ENCODE results near the gene ALPG.
A peak's percentile ranks its signal among the peaks of the same experiment; 100 is the strongest.
"Not testable (repeated sequence)": the region's sequence is repeated elsewhere in the genome, so short reads cannot be mapped to it uniquely, and the experiment has no call there.

ALPG gene

DNA sequence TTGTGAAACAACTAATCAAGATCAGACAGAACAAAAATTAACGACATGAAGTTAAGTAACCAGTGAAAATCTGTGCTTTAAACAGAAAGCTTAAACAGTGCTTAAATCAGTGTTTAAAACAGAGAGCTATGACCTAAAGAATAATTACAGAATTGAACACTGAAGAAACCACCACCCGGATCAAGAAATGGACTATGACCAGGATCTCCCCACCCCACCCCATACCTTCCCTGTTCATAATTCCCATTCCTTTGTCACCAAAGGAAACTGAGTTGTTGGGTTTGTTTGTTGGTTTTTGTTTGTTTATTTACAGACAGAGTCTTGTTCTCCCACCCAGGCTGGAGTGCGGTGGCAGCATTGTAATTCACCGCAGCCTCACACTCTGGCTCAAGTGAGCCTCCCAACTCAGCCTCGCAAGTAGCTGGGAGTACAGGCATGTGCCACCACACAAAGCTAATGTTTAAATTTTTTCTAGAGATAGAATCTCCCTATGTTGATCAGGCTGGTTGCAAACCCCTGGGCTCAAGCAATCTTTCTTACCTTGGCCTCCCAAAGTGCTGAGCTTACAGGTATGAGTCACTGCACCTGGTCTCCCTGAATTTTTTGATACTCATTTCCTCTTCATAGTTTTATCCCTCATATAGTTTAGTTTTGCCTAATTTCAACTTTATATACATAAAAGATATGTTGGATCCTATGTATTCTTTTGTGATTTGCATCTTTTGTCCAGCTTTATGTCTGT, 8.2 kb upstream of the ALPG start:
- no peak for DNase-seq

DNA sequence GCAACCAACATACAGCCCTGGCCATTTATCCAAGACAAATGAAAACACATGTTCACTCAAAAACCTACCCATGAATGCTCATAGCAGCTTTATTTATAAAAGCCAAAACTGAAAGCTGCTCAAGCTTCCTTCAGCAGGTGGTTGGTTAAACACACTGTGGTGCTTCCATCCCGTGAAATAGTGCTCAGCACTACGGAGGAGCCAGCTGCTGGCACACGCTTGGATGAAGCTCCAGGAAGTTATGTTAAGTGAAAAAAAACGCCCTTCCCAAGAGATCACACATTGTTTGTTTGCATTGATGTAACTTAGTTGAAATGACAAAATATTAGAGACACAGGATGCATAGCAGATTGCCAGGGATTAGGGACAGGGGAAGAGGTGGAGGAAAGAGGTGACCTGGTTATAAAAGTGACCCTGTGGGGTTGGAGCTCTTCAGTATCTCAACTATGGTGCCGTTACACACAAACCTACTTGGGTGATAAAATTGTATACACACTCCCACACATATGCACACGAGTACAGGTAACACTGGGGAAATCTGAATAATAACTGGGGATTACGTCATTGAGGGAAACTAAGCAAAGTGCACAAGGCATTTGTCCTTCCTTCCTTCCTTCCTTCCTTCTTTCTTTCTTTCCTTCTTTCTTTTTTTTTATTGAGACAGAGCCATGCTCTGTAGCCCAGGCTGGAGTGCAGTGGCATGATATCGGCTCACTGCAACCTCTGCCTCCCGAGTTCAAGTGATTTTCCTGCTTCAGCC, 6.2 kb upstream of the ALPG start:
- no peak for DNase-seq

DNA sequence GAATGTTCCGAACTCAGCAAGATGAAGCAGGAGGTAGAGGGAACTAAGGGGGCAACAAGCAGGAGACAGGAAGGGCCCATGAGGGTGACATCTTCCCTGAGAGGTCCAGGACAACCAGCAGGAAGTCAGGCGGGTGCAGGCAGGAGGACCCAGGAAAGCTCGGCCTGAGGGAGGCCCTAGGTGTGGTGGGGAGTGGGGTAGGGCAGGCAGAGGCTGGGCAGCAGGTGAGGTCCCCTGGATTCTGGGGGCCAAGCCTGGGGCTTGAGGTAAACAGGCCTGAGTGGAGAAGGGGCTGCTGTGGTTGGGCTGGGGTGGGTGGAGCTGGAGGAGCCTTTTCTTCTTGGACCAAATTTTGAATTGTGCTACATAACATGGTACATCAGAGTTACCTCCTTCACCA, 4.1 kb upstream of the ALPG start:
- DNase-seq = no peak

DNA sequence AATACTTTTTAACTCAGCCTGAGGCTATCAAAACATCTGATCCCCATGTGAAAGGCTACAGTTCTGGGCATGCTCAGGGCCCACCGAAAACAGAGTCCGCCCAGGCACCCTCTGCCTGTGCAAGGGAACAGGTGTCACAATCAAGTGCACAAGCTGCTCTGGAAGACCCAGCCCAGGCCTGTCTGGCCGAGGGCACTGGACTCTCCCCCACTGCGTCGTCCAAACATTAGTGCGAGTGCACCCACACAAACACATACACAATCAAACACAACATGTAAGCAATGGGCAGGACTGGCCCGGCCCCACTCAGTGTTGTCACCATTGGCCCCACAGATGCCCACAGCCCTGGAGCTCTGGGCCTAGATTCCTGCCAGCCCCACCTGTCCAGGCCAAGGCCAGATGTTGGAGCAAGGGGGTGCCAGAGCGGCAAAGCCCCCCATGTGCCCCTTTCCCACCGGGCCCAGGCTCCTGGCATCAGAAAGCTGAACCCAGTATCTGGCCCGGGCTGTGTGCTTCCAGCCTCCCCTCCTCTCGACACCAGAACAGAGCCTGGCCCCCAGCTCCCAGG, 617 bp upstream of the ALPG start:
- no peak for DNase-seq

DNA sequence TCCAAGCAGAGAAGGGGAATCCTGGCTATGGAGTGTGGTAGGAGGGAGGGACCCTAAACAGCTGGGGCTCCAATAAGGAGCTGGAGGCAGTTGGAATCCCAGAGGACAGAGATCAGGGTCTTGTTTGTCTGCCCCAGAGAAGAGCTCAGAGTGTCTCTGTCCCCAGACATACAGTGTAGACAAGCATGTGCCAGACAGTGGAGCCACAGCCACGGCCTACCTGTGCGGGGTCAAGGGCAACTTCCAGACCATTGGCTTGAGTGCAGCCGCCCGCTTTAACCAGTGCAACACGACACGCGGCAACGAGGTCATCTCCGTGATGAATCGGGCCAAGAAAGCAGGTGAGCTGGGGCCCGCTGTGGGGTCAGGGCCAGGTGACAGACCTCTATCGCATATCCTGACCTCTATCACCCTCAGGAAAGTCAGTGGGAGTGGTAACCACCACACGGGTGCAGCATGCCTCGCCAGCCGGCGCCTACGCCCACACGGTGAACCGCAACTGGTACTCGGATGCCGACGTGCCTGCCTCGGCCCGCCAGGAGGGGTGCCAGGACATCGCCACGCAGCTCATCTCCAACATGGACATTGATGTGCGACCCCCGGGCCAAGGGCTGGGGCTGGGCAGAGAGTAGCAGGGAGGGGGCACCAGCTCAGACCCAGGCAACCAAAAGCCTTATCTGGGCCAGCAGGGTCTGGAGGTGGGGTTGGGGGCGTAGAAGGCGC, 945 bp downstream of the ALPG start:
- not testable (repeated sequence) for DNase-seq

DNA sequence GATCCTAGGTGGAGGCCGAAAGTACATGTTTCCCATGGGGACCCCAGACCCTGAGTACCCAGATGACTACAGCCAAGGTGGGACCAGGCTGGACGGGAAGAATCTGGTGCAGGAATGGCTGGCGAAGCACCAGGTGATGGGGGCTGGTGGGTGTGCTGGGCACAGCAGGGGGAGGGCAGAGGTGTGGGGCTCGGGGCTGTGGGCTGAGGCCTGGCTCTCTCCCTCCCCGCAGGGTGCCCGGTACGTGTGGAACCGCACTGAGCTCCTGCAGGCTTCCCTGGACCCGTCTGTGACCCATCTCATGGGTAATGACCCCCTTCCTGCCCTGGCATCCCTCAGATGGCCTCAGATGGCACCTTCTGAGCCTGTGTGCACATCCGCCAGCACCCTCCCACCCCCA, 1.6 kb downstream of the ALPG start:
- DNase-seq = not testable (repeated sequence)

DNA sequence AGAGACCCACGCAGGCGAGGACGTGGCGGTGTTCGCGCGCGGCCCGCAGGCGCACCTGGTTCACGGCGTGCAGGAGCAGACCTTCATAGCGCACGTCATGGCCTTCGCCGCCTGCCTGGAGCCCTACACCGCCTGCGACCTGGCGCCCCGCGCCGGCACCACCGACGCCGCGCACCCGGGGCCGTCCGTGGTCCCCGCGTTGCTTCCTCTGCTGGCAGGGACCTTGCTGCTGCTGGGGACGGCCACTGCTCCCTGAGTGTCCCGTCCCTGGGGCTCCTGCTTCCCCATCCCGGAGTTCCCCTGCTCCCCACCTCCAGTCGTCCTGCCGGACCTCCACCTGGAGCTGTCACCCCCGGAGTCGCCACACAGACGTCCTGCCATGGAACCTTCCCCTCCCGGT, 3.0 kb downstream of the ALPG start:
- DNase-seq = not testable (repeated sequence)

DNA sequence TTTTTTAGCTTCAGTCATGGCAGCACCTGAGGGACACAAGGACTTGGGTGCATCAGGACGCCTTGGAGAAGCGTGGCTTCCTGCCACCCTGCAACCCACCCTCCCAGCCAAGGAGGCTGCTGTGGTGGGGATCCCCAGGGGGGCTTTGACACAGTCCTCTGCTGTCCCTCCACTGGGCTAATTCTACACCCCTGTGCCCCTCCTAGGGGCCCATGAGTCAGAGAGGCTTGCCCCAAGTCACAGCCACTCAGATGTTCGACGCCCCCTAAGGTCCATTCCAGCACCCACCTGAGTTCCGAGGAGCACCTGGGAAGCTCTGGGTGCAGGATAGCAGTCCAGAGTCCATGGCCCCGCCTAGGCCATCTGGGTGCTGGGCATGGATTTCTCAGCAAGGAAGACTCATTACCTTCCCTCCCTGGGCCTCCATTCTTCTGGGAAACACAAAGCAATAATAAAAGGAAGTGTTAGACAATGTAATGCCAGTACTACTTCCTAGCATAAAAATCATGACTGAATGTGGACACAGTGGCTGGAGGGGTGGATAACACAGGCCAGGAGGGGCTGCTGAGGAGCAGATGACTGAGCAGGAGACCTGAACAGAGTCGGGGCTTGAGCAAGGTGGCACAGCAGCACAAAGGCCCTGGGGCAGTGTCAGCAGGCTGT, 3.7 kb downstream of the ALPG start:
- DNase-seq = no peak

DNA sequence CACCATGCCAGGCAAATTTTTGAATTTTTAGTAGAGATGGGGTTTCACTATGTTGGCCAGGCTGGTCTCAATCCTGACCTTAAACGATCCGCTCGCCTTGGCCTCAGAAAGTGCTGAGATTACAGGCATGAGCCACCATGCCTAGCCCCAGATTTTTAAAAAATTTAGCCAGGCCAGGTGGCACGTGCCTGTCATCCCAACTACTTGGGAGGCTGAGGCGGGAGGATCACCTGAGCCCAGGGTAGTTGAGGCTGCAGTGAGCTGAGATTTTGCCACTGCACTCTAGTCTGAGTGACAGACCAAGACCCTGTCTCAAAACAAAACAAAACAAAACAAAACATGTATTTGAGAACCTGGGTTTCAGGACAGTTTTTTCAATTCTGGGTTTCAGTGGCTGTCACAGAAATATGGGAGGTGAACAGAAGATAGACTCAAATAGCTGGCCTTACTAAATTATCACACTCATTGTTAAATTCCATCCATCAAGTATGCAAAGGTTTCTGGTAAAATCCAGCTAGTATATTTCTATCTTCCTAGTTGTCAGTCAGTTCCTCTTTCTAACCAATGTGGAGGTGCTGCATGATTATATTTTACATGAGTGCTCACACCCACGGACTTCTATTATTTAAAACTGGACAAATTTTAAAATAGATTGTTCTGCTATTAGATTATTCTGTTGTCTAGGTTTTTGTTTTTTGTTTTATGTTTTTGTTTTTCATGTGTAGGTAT, 5.4 kb downstream of the ALPG start:
- DNase-seq = peak in 1 of 3 donors; percentile 8

DNA sequence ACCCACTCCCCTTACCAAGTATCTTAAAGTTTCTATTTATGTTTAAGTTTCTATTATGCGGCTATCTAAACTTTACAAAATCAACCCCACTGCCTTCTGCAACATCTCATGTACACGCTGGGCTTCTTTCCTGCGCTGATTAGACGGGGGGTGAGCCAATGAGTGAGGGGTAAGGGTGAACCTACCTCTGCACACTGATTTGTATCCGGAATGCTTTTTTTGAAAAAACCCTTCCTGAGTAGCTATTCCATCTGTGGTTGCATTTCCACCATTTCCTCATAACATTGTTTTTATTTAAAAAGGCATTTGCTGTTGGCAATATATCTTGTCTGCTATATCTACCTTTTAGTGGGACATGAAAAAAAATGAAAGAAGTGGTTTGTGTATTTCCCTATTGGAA, 6.3 kb downstream of the ALPG start:
- no peak for DNase-seq

DNA sequence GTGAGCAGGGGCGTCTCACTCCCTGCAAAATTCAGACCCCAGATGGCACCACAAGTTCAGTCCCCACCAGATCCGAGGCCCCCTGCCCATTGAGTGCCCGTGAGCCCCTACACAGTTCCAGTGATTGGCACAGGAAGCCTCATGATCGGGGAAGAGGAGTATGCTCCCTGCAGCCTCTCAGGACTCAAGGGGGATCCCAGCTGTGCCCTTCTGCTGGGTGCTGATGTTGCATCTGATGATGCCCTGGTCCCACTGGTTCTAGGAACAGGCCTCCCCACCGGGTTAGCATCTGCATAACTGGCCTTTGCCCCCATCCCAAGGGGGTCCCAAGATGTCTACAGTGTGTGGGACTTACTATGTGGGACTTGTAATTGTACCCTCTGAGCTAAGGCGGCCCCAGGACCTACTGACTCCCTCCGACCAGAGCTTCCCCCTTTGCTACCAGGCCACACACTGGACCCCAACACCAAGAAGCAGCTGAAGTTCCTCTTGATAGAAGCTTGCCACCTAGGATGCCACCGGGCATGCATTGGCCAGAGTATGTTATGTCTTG, 8.6 kb downstream of the ALPG start:
- no peak for DNase-seq

DNA sequence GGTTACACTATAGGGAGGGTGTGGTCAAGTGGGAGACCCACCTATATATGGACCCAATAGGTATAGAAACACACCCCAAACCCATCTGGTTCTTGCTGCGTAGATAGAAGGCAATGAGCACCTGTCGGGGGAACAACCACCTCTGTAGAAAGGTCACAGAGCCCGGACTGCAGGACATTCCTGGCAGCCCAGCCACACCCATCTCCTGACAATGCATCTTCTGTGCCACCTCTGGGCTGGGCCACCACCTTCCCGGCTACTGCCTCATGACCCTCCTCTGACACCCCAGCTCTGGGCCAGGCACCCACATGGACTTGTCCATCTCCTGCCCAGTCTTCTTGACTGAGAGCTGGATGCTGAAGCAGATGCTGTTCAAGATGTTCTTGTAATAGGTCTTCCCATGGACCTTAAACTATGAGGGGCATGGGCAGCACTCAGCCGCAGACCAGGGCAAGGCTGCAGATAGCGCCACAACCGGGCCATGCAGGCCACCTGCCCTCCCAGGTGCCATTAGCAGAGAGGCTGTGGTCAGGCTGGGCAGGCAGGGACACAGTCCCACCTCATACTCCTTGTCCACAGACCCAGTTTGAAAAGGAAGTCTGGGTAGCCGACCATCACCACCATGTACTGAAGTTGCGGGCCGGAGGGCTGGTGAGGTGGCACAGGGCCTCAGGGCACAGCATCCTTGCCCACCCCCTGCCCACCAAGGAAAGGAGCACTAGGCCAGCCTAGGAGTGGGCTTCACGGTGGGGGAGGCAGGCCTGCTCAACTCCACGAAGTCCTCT, 9.3 kb downstream of the ALPG start:
- no peak for DNase-seq

DNA sequence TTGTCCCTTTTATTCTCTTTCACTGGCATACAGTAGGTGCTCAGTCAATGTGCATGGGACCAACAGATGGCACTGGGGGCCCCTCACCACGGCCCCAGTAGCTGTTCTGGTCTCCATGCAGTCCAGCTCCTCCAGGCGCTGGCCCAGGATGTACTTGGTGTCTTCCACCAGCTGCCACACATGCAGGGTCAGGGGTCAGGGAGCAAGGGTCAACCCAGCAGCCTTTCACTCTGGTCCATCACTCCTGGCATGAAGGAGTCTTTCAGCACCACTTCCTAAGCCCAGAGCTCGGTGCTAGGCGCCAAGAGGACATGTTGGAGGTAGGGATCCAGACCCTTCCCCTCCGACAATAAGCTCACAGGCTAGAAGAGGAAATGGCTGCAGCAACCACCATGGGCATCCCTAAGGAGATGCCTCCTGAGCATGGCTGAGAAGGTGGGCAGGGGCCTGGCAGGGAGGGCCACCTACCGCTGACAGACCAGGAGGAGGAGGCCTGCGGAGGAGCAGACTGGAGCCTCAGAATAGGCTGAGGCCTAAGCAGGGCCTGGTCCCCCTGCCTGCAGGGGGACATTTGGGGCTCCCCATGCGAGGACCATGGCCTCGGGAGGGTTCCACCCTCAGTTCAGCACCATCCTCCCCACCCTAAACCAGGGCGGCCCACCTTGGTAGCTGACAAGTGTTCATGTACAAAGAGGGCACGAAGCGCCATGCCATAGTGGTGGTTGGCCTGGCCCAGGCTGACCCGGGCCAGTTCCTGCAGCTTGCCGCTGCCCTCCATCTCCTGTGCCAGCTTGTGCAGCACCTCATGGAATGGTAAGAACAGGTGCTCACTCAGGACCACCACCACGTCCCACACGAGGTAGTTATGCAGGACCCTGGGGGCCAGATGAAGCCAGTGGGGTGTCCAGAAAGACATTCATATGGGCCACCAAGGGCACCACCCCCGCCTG, 10.2 kb downstream of the ALPG start:
- no peak for DNase-seq

DNA sequence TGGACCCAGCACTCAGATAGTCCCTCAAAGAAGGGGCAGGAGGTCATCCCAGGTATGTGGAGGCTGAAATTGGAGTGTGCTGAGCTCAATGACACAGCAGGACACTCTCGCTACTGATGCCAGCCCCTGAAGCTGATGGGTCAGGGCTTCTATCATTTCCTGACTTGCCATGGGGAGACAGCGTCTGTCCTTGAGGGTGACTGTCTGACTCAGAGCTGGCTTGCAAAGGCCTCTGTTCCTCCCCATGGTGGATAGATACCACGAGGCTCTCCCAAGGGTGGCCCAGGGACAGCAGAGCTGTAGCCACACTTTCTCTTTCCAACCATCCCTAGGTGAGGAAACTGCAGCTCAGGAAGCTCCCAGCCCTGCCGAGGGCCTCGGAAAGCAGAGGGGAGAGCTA, 10.8 kb downstream of the ALPG start:
- no peak for DNase-seq

DNA sequence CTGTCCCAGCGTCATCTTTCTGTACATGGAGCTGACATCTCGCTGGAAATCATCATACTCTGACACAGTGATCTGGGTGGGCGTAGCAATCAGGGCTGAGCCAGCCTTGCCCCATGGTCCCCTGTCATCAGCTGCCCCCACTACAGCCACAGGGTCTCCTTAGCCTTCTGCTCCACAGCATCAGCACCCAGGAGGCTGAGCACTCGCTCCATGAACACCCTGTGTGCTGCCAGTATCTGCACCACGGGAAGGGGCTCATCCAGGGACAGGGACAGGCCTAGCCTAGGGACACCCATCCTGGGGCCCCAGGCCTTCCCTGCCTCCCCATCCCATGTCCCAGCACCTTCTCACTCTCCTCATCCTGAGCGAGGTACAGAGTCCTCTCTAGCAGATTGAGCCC, 11.4 kb downstream of the ALPG start:
- DNase-seq = no peak

DNA sequence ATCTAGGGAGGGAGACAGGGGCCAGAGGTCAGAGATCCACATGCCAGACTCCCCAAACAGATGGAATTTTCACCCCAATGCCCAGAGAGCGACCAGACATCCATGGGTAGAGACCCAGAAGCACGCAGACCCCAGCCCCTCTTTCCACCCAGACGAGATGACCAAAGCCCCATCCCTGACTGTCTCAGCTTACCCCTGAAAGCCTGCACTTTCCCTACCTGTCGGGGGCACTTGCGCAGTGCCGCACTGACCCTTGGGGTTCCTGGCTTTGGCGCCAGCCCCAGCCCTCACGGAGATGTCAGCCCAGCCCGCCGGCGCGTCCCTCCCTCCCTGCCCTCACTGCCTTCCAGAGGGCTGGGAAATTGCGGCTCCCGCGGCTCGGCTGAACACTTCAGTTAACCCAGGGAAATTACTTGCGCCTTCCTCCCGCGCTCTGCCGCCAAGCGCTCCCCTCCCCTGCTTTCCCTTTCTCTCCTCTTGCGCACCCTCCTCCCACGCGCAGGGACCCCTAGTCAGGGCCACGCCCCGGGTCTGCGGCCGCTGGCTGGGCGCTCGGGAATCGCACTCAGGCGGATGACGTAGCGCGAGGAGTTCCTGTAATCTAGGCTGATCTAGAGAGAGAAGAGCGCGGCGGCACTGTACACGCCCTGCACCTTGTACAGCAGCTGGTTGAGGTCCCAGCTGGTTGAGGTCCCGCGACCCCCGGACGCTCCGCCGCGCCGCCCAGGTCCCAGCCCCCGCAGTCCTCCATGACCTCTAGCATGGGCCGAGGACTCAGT, 12.0 kb downstream of the ALPG start:
- peak; percentile 72 to 86 (median 76) for DNase-seq

DNA sequence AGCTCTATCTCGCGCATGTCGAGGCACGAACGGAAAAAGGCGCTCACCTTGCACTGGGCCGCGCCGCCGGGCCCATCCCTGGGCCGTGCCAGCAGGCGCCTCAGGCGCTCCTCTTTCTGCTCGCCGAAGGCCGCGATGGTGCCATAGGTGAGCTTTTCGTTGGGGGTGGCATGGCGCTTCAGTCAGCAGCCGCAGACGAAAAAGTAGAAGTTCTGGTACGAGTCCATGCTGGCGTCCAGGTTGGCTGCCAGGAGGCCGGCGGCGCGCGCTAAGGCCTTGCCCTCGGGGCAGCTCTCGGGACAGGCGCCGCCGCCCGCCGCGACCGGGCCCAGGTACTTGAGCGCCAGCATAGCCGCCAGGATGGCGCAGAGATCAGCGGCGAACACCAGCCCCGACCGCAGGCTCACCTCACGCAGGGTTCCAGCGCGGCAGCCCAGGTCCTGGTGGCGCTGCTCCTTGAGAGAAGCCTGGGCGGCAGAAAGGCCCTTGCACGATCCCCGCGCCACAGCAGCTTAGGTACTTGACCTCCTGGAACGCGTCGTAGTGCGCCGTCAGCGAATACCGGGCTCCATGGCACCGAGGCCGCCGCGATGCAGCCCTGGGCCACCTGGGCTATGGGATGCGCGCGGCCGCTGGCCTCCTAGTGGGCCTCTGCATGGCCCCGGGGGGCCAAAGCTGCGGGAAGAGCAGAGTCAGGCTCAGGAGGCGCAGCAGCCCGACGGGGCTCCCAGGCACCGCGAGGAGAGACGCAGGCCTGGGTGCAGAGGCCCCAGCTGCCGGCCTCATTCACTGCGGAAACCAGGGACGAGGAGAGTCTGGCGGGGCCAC, 12.8 kb downstream of the ALPG start:
- DNase-seq = no peak

DNA sequence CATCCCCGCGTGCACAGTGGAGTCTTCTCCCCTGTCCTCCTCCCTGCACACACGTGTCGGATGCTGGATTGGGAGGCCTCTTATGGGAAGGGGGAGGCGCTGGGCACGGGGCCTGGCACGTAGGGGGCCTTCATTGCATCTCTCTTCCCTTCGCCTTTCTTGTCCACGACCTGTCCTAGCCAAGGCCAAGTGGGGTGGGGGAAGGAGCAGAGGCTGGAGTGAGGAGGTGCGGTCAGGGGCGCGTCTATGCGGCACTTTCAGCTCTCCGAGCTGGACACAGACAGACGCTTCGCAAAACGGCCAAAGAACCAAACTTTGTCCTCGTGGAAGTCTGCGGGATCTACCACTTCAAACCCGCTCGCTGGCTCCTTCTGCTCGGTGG, 13.4 kb downstream of the ALPG start:
- no peak for DNase-seq
